GM19452 (cell line): ENCODE data around the gene B3GALT4.
"Not testable (repeated sequence)": the region's sequence is repeated elsewhere in the genome, so short reads cannot be mapped to it uniquely, and the experiment has no call there.

Experiments used
- ATAC-seq: cut with Tn5 transposase; IDR thresholded peaks from one replicate; pipeline ENCODE4 v1.9.1; 2021; ENCODE audit not compliant: unreplicated experiment

B3GALT4 gene

GRCh38 chr6:33271468-33272274, 5.3 kb upstream of the B3GALT4 start, which contains the start of the genes RPS18 and VPS52:
Gene RPS18, plus strand, starts transcription at chr6:33272075. Its CDS starts 45 bp downstream, at chr6:33272120.
Gene VPS52, minus strand, starts transcription at chr6:33271876. Its CDS starts 201 bp downstream, at chr6:33271675.
- peak; percentile 70 for ATAC-seq

GRCh38 chr6:33272275-33273128, 4.4 kb upstream of the B3GALT4 start:
- no peak for ATAC-seq

- ATAC-seq: no peak
Measured at GRCh38 chr6:33273129-33273923, 3.6 kb upstream of the B3GALT4 start.

- no peak for ATAC-seq
Measured at GRCh38 chr6:33273924-33274902, 2.7 kb upstream of the B3GALT4 start.

- not testable (repeated sequence) for ATAC-seq
Measured at GRCh38 chr6:33275795-33276580, 935 bp upstream of the B3GALT4 start.

GRCh38 chr6:33276581-33276863, 401 bp upstream of the B3GALT4 start:
- ATAC-seq: no peak

- ATAC-seq: no peak
Measured at GRCh38 chr6:33277663-33278391, 904 bp downstream of the B3GALT4 start.

GRCh38 chr6:33278392-33278741, 1.4 kb downstream of the B3GALT4 start:
- ATAC-seq: no peak

- ATAC-seq: no peak
Measured at GRCh38 chr6:33278810-33279209, 1.9 kb downstream of the B3GALT4 start.

- ATAC-seq: no peak
Measured at GRCh38 chr6:33279257-33279695, 2.4 kb downstream of the B3GALT4 start.

- no peak for ATAC-seq
Measured at GRCh38 chr6:33279971-33280511, 3.1 kb downstream of the B3GALT4 start.

- no peak for ATAC-seq
Measured at GRCh38 chr6:33280539-33280938, 3.6 kb downstream of the B3GALT4 start.

GRCh38 chr6:33285214-33285613, 8.3 kb downstream of the B3GALT4 start:
- not testable (repeated sequence) for ATAC-seq

GRCh38 chr6:33286946-33287914, 10.3 kb downstream of the B3GALT4 start:
- ATAC-seq: no peak

- no peak for ATAC-seq
Measured at GRCh38 chr6:33288141-33288920, 11.4 kb downstream of the B3GALT4 start.
